Breast epithelium (tissue), 3 donors: ENCODE data around the gene GTF2I.

Experiments used
- POLR2A ChIP-seq: fragments of 450-650 bp; IDR thresholded peaks from one replicate; pipeline ENCODE4 v1.6.1; 2016; ENCODE audit warnings: antibody characterized with exemption, mild to moderate bottlenecking, moderate library complexity
- POLR2AphosphoS5 ChIP-seq, 3 donors: sonication (generic); formaldehyde crosslinking; IDR thresholded peaks; one replicate each; pipeline ENCODE4 v1.6.1; 2017; ENCODE audit warnings: antibody characterized with exemption in 3 of 3
- TF ChIP-seq, protein P1 (sequence below), 3 donors: fragments of 450-650 bp; IDR thresholded peaks; one replicate each; pipeline ENCODE4 v1.5.1; 2016 to 2017; ENCODE audit warnings: antibody characterized with exemption in 3 of 3, mild to moderate bottlenecking in 3 of 3, moderate library complexity in 3 of 3

DNA sequence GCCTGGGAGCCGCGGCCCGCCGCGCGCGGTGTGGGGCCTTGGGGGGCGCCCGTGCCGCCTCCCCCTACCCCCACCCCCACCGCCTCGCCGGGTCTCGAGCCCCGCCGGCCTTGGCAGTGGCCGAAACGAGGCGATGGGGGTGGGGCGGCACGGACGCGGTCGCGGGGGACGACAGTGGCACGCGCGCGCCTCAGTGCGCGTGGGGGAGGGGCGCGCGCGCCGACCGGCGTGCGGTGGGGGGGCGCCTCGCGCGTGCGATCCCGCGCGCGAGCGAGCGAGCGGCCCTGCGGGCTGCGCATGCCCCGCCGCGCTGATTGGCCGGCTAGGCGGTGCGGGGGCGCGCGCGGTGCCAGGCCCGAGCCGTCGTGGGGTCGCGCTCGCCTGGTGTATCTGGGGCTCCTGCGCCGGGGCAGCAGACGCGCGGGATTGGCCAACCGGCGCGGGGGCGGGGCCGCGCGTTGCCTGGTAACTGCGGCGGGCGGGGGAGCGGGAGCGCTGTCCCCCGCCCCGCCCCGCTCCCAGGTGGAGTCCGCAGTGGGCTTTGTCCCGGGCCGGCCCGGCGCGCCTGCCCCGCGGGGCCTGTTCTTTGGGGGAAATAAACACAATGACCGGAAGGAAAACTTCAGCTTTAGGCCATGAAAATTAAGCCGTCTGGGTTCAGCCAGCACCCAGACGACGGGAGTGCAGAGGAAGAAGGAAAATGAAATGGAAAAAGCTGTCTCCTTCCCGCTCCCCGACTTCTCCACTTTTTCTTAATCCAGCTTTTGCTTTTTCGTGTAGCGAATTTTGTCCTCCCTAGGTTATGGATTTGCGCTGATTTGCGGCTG lies 873 bp downstream of the GTF2I start:
- TF ChIP-seq, protein P1, sequence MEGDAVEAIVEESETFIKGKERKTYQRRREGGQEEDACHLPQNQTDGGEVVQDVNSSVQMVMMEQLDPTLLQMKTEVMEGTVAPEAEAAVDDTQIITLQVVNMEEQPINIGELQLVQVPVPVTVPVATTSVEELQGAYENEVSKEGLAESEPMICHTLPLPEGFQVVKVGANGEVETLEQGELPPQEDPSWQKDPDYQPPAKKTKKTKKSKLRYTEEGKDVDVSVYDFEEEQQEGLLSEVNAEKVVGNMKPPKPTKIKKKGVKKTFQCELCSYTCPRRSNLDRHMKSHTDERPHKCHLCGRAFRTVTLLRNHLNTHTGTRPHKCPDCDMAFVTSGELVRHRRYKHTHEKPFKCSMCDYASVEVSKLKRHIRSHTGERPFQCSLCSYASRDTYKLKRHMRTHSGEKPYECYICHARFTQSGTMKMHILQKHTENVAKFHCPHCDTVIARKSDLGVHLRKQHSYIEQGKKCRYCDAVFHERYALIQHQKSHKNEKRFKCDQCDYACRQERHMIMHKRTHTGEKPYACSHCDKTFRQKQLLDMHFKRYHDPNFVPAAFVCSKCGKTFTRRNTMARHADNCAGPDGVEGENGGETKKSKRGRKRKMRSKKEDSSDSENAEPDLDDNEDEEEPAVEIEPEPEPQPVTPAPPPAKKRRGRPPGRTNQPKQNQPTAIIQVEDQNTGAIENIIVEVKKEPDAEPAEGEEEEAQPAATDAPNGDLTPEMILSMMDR (IDR thresholded peaks at IDR 0.05), result no peak
- TF ChIP-seq POLR2A (no peak), POLR2AphosphoS5 (IDR thresholded peaks at IDR 0.05) (peak in 1 of 3 donors; percentile 22)
